ENCODE measurements around the gene CPA5.

GRCh38 chr7:130417213-130417612 lies 72.6 kb downstream of the CPA5 start:
- TF ChIP-seq CTCF (IDR thresholded peaks at IDR 0.05; ENCODE audit: borderline replicate concordance, extremely low read depth, low read length, poor library complexity, severe bottlenecking) (no peak), EZH2 (IDR thresholded peaks at IDR 0.05; ENCODE audit: borderline replicate concordance, low read depth, low read length, severe bottlenecking) (no peak)
